ENCODE results near the gene SMPDL3B. TPM values are rescaled to one million over a fixed set of nuclear protein-coding genes. Genes with fewer than 3 reads are reported as not detected.
"Not testable (repeated sequence)": the region's sequence is repeated elsewhere in the genome, so short reads cannot be mapped to it uniquely, and the experiment has no call there.

Gene SMPDL3B
- total RNA-seq, 1 donor from 2014 or later, result 0.50 TPM

DNA sequence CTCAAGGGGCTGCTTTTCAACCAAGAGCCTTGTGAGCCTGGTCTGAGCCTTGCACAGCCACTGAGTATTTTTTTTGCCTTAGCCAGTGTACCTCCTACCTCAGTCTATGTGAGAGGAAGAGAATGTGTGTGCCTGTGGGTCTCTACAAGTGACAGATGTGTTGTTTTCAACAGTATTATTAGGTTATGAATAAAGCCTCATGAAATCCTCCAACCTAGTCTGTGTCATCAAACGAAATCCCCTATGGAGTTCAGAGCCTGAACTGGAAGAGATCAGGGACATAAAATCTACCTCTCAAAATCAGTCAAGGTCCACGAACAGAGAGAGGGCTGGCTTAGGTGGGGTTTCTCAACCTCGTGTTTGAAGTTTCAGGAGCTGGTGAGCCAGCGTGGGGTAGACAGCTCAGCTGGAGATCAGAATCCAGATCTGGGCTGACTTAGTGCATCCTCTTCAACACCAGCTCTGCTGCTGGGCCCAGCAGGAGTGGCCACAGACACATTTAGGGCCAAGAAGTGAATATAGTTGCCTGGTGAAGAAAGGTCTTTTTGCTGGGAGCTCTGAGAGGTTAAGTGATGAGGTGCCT is 33.2 kb downstream of the SMPDL3B start:
- peak; percentile 22 for DNase-seq (ENCODE audit: low spot score)
- ATAC-seq, result no peak

DNA sequence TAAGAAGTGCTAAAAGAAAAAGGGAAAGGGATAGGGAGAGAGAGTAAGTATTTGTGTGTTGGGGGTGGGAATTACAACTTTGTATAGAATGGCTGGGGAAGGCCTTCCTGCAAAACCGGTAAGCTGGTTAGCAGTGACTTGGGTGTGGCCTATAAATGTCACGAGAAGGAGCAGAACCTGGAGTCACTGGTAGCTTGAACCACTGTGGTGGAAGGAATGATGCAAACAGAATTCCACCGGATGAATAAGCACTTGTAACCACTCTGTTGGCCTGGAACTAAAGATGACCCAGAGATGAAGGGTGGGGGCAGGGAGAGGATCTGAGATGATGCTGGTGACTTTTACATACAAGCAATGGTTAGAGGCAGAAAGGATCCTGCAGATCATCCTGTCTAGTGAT is 33.9 kb downstream of the SMPDL3B start:
- peak; percentile 14 for DNase-seq (ENCODE audit: low spot score)
- no peak for ATAC-seq

DNA sequence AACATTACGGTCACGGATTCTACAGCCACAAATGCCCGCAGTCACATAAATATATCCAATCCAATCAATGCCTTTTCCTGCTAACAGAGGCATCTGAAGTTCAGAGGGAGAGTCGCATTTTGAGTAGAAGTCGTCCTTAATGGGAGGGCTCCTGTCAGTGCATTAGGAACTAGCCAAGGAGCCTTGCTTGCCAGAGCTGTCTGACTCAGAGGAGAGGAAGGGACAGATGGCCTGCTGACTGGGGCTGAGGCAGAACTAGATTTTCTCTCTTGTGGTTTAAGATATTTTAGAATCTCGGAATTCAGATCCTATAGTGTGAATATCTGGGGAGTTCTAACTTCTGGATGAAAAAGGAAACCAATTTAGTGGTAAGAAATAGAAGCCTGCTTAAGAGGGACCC is 35.6 kb downstream of the SMPDL3B start:
- ATAC-seq, result no peak
- DNase-seq (ENCODE audit: low spot score), result peak; percentile 8

DNA sequence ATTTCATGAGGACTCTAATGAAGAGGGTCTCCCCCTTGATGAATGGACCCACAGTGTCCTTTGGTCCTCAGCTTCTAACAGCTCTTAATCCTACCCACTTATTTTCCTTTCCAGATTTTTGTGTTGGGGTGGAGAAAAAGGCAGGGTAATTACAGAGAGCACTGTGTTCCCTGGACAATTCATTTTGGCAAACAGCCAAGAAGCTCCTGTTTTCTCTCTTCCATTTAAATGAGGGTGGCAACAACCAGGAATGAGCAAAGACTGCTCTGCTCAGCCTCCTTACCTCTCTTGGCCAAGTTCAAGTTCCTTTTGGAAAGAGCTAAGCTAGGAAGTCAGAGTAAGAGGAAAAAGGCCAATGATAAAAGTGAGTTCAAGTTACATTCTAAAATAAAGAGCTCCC is 36.9 kb downstream of the SMPDL3B start:
- ATAC-seq (peak; percentile 53), DNase-seq (ENCODE audit: low spot score) (peak; percentile 12)

DNA sequence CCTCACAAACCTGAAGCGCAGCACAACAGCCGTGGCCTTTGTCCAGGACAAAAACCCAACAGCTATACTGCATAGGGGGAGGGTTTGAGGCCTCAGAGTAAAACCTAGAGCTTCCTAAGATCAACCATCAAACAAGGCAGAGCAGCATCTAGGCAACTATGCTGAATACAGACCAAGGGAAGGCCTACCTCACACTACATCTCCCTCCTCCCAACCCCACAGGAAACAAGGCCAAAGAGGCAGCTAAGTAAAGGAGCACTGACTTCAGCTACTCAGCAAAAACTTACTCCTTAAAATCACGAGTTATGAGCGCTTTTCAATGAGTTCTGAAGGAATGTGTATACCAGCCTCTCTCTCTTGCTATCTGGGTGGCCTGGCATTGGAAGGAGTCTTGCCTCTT is 37.3 kb downstream of the SMPDL3B start:
- DNase-seq (ENCODE audit: low spot score) (peak; percentile 33), ATAC-seq (no peak)

DNA sequence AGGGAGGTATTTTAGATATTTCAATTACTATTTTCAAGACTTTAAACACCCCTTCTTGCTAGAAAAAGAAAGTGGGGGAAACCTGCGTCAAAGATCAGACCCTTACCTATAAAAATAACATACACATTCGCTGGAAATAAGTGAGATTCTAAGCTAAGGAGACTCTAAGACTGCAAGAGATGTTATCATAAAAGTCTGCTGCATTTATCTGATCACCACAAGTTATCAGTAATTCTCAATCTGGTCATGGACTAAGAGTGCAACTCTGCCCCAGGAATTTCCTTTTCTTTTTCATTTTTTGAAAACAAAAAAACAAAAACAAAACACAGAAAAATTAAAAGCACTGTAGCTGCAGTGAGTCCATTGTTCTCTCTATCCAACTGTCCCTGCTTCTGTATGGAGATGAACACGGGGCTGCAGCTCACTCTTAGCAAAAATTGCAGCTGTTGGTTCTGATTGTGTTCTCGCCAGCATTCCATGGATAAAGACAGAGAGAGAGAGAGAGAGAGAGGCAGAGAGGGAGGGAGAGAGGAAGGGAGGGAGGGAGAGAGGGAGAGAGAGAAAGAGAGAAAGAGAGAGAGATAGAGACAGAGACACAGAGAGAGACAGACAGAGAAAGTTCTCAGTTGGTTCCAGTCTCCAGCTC is 39.1 kb downstream of the SMPDL3B start:
- ATAC-seq, result no peak
- no peak for DNase-seq (ENCODE audit: low spot score)

DNA sequence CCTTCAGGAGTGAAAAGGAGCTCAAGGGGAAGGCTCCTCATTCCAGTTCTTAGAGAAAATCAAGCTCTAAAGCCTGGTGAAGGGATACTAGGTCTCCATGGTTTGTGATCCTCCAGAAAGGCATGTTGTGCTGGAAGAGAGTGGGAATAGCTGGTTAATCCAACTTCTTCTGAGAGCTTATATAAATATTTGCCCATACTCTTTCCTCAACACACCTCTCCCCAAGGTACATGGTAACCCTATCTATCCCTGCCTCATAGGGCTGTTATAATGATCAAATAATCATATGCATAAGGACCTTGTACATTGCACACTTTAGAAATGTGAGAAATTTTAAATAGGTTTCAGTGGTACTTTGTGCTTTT is 39.6 kb downstream of the SMPDL3B start:
- DNase-seq (ENCODE audit: low spot score) (no peak), ATAC-seq (no peak)

DNA sequence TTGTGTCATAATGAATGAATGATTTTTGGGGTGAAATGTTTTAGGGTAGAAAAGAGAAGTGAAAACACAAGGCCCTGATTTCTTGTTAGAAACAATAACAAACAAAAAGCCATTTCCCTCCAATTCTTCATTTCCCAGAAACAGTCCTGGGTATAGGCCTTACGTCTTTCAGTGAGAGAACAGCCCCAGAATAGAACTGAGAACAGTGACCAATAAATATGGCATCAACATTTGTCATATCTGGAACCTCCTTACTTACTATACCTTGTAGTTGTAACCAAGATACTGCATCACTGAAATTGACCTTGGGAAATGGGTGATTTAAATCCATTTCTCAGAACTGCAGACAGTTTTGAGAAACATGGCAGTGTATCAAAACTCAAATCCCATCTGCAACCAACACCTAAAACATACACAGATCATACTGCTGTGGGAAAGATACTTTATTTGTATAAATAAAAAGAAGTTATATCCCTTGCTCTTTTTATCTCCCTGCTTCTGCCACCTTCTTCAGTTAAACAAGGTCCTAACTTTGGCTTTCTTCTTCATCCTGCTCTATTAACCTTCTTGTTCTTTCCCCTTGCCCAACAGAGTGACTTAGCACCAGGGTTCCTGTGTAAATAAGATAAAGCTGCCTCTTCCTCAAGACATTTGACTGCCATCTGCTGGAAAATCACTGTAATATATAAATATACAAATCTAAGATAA is 44.5 kb downstream of the SMPDL3B start:
- no peak for DNase-seq (ENCODE audit: low spot score)

DNA sequence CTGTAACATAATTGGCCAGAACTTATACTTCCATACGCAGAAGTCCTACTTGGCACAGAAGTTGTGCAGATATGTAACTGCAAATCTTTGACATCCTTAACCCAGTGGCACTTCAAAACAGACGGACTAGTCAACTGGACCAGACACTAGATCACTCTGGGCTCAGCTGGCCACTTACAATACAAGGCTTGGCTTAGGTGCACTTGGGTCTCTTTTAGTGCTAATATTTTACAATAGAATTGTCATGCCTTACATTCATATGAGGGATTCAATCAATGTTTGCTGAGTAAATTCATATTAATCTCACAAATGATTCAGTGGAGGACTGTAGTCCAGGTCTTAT is 45.0 kb downstream of the SMPDL3B start:
- DNase-seq (ENCODE audit: low spot score) (no peak), ATAC-seq (peak; percentile 28)

More for the DNA sequence above, 44.5 kb downstream of the SMPDL3B start:
- peak; percentile 81 for ATAC-seq

DNA sequence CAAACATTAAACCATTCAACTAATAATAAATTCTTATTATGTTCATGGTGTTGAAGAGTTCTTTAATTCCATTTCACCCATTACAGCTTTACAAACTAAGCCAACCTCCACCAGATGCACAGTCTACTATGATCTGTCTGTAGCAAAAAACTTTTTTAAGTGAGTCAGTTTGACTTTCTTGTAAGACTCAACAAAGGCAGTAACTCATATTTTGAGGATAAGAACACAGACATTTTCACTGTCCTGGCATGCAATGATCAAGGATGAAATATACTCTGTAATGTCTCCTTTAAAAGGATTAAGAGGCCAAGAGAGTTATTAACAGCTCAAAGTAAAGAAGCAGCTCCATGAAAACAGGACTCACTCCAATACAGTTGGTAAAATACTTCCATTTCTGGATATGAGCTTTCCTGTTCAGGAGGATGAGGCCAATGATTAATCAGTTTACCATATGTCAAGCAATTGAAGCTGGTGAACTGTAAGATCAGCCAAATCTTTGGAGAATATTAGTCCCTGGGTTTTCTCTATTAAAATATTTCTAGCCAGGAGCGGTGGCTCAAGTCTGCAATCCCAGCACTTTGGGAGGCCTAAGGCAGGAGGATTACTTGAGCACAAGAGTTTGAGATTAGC is 45.5 kb downstream of the SMPDL3B start:
- DNase-seq (ENCODE audit: low spot score) (no peak), ATAC-seq (no peak)

DNA sequence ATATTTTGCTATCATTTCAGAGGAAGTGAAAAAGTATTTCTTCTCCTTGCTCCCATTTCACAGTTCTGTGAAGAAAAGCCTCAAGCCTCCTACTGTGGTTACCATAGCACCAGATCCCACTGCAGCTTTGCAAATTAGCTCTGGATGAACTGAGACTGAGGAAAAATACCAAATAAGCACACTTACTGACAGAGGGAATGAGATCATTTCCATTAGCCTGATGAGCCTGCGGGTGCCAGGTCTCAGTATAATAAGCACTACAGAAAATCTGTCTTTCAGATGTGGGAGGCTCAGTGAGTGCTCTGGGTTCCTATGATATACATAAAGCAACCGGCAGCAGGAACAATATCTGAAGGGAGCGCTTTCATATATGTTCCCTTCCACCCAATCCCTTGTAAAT is 46.3 kb downstream of the SMPDL3B start:
- DNase-seq (ENCODE audit: low spot score) (no peak), ATAC-seq (no peak)

DNA sequence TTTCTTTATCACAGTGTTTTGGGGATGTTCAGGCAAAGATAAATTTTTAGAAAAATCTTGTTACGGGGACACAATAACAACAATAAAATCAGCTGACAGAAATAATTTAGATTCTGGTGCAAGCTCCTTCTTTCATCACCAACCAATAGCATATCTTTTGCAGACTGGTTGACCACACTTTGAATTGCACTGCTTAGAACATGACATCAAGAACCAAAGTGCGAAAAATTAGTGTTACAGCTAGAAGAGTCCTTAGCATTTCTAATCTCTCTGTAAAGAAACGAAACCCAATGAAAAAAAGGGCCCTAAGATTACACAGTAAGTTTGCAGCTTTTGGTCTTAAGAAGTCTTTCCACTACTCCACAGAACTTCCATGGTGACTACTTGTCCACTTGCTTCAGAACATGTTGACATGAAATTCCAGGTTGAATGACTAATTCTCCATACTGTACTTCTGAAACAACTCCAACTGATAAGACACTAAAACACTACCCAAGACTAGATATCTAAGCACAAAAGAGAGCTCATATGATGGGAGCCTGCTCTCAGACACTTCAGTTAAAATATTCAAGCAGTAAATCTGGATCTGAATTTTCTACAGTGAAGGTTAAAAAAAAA is 56.2 kb downstream of the SMPDL3B start:
- DNase-seq (ENCODE audit: low spot score) (no peak), ATAC-seq (no peak)

DNA sequence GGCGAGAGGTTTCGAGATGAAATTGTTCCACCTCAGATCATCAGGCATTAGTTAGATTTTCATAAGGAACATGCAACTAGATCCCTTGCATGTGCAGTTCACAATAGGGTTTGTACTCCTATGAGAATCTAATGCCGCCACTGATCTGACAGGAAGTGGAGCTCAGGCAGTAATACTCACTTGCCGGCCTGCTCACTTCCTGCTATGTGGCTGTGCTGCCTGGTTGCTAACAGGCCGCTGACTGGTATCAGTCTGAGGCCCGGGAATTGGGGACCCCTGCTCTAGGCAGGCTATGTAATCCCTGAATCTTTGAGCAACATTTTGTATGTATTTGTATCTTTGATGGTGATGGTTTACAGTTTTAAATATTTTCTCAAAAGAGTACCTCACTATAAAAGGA is 57.5 kb downstream of the SMPDL3B start:
- ATAC-seq, result peak; percentile 46
- DNase-seq (ENCODE audit: low spot score), result no peak

DNA sequence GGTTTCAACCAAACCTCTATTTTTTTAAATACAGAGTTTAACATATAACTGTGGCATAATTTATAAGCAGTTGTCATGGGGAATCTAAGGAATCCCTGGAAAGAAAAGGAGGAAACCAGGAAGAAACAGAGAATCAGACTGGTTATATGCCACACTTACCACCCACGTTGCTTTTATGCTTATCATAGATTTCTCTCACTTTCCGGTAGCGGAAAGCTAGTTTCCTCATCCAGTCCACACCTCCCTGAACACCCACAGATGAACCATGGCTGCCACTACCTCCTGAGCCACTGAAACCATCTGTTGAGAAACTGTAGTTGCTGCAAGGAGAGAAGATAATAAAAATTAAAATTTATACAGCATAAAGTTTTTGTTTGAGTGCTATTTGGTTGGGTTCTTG is 58.4 kb downstream of the SMPDL3B start:
- DNase-seq (ENCODE audit: low spot score), result no peak
- ATAC-seq, result no peak

DNA sequence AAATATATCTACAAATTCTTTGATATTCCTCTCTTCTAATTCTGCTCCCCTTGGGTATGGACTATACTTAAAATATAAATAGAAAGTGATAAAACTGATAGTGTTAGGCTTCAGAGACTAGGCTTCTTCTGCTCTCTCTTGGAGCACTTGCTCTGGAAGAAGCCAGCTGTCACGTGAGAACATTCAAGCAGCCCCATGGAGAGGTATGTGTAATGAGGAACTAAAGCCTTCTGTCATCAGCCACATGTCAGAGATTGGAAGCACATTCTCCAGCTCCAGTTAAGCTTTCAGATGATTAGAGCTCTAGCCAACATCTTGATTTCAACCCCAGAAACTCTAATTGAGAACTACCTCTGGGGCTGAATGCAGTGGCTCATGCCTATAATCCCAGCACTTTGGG is 59.3 kb downstream of the SMPDL3B start:
- ATAC-seq, result no peak
- DNase-seq (ENCODE audit: low spot score), result no peak

DNA sequence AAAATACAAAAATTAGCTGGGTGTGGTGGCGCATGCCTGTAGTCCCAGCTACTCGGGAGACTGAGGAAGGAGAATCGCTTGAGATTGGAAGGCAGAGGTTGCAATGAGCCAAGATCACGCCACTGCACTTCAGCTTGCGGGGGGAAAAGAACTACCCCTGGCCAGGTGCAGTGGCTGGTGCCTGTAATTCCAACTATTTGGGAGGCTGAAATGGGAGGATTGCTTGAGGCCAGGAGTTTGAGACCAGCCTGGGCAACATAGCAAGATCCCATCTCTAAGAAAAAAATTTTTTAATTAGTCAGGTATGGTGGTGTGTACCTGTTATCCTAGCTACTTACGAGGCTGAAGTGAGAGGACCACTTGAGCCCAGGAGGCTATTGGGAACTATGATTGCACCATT is 59.7 kb downstream of the SMPDL3B start:
- DNase-seq (ENCODE audit: low spot score); ATAC-seq: not testable (repeated sequence)

DNA sequence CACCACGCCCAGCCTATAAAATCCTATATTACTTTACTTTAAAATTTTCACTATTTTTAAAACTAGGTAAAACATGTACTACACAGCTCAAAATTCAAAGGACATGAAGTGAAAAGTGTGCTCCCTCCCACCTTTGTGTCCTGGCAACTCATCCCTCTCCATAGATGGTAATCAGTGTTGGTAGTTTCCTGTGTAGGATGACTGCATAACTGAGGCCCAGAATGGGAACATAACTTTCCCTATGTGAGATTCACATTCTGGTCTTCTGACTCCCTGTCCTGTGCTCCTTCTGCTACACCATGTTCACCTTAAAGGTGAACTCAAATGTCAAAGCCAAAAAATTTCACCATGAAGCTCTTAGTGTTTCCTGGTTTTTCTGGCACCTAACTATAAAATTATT is 64.3 kb downstream of the SMPDL3B start:
- no peak for DNase-seq (ENCODE audit: low spot score)
- ATAC-seq, result no peak

DNA sequence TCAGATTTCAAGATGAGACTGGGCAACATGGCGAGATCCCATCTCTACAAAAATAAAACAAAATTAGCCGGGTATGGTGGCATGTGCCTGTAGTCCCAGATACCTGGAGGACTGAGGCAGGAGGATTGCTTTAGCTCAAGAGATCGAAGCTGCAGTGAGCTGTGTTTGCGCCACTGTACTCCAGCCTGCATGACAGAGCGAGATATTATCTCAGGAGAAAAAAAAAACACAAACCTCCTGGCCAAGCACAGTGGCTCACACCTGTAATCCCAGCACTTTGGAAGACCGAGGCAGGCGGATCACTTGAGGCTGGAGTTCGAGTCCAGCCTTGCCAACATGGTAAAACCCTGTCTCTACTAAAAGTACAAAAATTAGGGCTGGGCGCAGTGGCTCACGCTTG is 67.8 kb downstream of the SMPDL3B start:
- ATAC-seq (no peak), DNase-seq (ENCODE audit: low spot score) (no peak)

DNA sequence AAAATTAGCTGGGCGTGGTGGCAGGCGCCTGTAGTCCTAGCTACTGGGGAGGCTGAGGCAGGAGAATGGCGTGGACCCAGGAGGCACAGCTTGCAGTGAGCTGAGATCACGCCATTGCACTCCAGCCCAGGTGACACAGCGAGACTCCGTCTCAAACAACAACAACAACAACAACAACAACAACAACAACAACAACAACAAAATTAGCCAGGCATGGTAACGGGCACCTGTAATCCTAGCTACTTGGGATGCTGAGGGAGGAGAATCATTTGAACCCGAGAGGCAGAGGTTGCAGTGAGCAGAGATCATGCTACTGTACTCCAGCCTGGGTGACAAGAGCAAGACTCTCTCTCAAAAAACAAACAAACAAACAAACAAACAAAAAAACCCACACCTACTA is 68.3 kb downstream of the SMPDL3B start:
- DNase-seq (ENCODE audit: low spot score); ATAC-seq: not testable (repeated sequence)

Measured in left lobe of liver (tissue), 2 donors.